Right lobe of liver (tissue), 6 donors: ENCODE results near the gene TFEB. TPM values are rescaled to one million over a fixed set of nuclear protein-coding genes. Genes with fewer than 3 reads are reported as not detected.

Source experiments
- ATAC-seq, 4 donors: fragments of 200-7000 bp; cut with Tn5 transposase; one replicate each; pipeline ENCODE4 v1.9.1; 2020; ENCODE audit warnings: mild to moderate bottlenecking in 4 of 4, moderate library complexity in 4 of 4
- DNase-seq, 3 donors: peaks; one replicate each; pipeline ENCODE4 v3.0.0-alpha.2; 2020
- H3K27ac ChIP-seq, 3 donors: fragments of 200-600 bp; one replicate each; pipeline ENCODE4 v1.8.0; 2022
- H3K27me3 ChIP-seq, 2 donors: fragments of 200-600 bp; one replicate each; pipeline ENCODE4 v1.8.0; 2022
- H3K36me3 ChIP-seq, 4 donors: fragments of 200-600 bp; sonication (generic) in 1 of 4; one replicate each; pipeline versions ENCODE4 v1.5.1 to v1.8.0; 2017 to 2022; ENCODE audit warnings: control low read depth in 1 of 4
- H3K4me1 ChIP-seq, 4 donors: fragments of 200-600 bp; sonication (generic) in 1 of 4; one replicate each; pipeline versions ENCODE4 v1.5.1 to v1.8.0; 2017 to 2022; ENCODE audit warnings: control low read depth in 1 of 4
- H3K4me3 ChIP-seq, 3 donors: fragments of 200-600 bp; one replicate each; pipeline ENCODE4 v1.8.0; 2022
- H3K9me3 ChIP-seq, 4 donors: fragments of 200-600 bp; sonication (generic) in 1 of 4; one replicate each; pipeline versions ENCODE4 v1.5.1 to v1.8.0; 2017 to 2022; ENCODE audit warnings: control low read depth in 1 of 4
- CTCF ChIP-seq, 4 donors: fragments of 200-600 bp in 3 of 4; fragments of 450-650 bp in 1 of 4; IDR thresholded peaks; one replicate each; pipeline versions ENCODE4 v1.5.1 to v1.8.0; 2016 to 2022; ENCODE audit warnings: antibody characterized with exemption in 4 of 4, mild to moderate bottlenecking in 2 of 4
- POLR2A ChIP-seq: fragments of 450-650 bp; IDR thresholded peaks from one replicate; pipeline ENCODE4 v1.6.1; 2017; ENCODE audit warnings: antibody characterized with exemption, mild to moderate bottlenecking
- WGBS: methylation state at CpG from one replicate; pipeline ENCODE4 v1.1.6; 2018; ENCODE audit warnings: low coverage, low lambda C conversion rate; ENCODE audit not compliant: insufficient coverage; ENCODE audit errors: missing lambda C conversion rate; 5-methylcytosine and 5-hydroxymethylcytosine counted together
- intact Hi-C, 2 donors: fragments of 100-400 bp; cut with DNase I; formaldehyde crosslinking; loops; one replicate each; pipeline versions ENCODE4 v1.11.2 to v1.14.1; 2022
- total RNA-seq, 6 experiments: library from RNA; depleted of rRNA in 2 of 6; stranded (reverse); fragments of >200 nt in 2 of 6; fragmentation: NEBNext Ultra II Directional in 3 of 6; extraction: Animal tissue kit (Norgen Biotek cat#: 25700) in 3 of 6; gene quantifications; one replicate each; pipeline versions ENCODE4 v1.1.0 to v1.2.4, GENCODE V29; 2016 to 2023
- donor health status: DM: no; HTN: yes; CAD: no.
- donor health status: DM: no; HTN: no; CAD: no.
- donor health status: DM: no; HTN: no; CAD: no.
- donor health status: DM: no; HTN: yes; CAD: no.
- donor health status: DM: no; HTN: yes; CAD: no.

Gene TFEB
- total RNA-seq, 6 experiments from 2014 or later: 4.5 to 9.2 (median 6.6) TPM

- 82% methylated on average over 7 of the region's 13 CpGs for WGBS
- H3K36me3 ChIP-seq: no peaks in the 10 kb centered on the region
- TF ChIP-seq CTCF (IDR thresholded peaks at IDR 0.05) (no peak), POLR2A (no peak)
- no peaks in the 10 kb centered on the region for H3K9me3 ChIP-seq
- DNase-seq: no peak
- no peak overlapping the region for H3K4me3 ChIP-seq
- no peaks in the 10 kb centered on the region for H3K4me1 ChIP-seq
- intact Hi-C loops: no loop called here
- no peaks in the 10 kb centered on the region for H3K27me3 ChIP-seq
- no peak for ATAC-seq
- no peak overlapping the region for H3K27ac ChIP-seq
These were observed 23.9 kb upstream of the TFEB start for GRCh38 chr6:41759106-41759904.

- intact Hi-C loops: no loop called here
- Histone ChIP-seq H3K27ac (no peak overlapping the region), H3K4me1 (no peaks in the 10 kb centered on the region)
These were observed 23.2 kb upstream of the TFEB start for GRCh38 chr6:41758641-41759035.

GRCh38 chr6:41757931-41758640 is 22.7 kb upstream of the TFEB start:
- intact Hi-C loops: no loop called here
- TF ChIP-seq POLR2A (no peak), CTCF (IDR thresholded peaks at IDR 0.05) (no peak)

More at GRCh38 chr6:41758641-41759035, 23.2 kb upstream of the TFEB start:
- no peaks in the 10 kb centered on the region for H3K36me3 ChIP-seq
- no peaks in the 10 kb centered on the region for H3K9me3 ChIP-seq
- DNase-seq (no peak), ATAC-seq (no peak)
- no peak for TF ChIP-seq CTCF (IDR thresholded peaks at IDR 0.05)
- no peak for TF ChIP-seq POLR2A
- H3K27me3 ChIP-seq: no peaks in the 10 kb centered on the region
- WGBS: 81% methylated on average over 4 of the region's 6 CpGs
- H3K4me3 ChIP-seq: no peak overlapping the region

GRCh38 chr6:41757271-41757670 is 21.9 kb upstream of the TFEB start:
- ATAC-seq (no peak), DNase-seq (no peak)
- TF ChIP-seq POLR2A (no peak), CTCF (IDR thresholded peaks at IDR 0.05) (no peak)
- H3K36me3 ChIP-seq: no peaks in the 10 kb centered on the region
- WGBS: 83% methylated on average over 1 of the region's 6 CpGs
- no peaks in the 10 kb centered on the region for H3K4me1 ChIP-seq
- intact Hi-C loops: no loop called here
- no peak overlapping the region for H3K4me3 ChIP-seq
- no peak overlapping the region for H3K27ac ChIP-seq
- no peaks in the 10 kb centered on the region for H3K9me3 ChIP-seq
- no peaks in the 10 kb centered on the region for H3K27me3 ChIP-seq

More at GRCh38 chr6:41757931-41758640, 22.7 kb upstream of the TFEB start:
- H3K27me3 ChIP-seq: no peaks in the 10 kb centered on the region
- no peak overlapping the region for H3K27ac ChIP-seq
- no peaks in the 10 kb centered on the region for H3K4me1 ChIP-seq
- no peaks in the 10 kb centered on the region for H3K36me3 ChIP-seq
- no peak overlapping the region for H3K4me3 ChIP-seq
- DNase-seq (no peak), ATAC-seq (no peak)
- no peaks in the 10 kb centered on the region for H3K9me3 ChIP-seq
- 71% methylated on average over 6 of the region's 8 CpGs for WGBS
